ENCODE results near the gene OR2T11.
"Not testable (repeated sequence)": the region's sequence is repeated elsewhere in the genome, so short reads cannot be mapped to it uniquely, and the experiment has no call there.

OR2T11 gene

GRCh38 chr1:248622570-248623001, 12.3 kb downstream of the OR2T11 start:
- no peak for DNase-seq (ENCODE audit: low read depth)
- H3K4me3 ChIP-seq (ENCODE audit: low read depth, low read length) = no peak overlapping the region

- DNase-seq (ENCODE audit: low read depth) = no peak
- no peak overlapping the region for H3K4me3 ChIP-seq (ENCODE audit: low read depth, low read length)
Observed at GRCh38 chr1:248621770-248622169, 13.1 kb downstream of the OR2T11 start.

GRCh38 chr1:248618878-248619277, 16.0 kb downstream of the OR2T11 start:
- DNase-seq (ENCODE audit: low read depth) = no peak
- H3K4me3 ChIP-seq (ENCODE audit: low read depth, low read length) = no peak overlapping the region

- H3K4me3 ChIP-seq (ENCODE audit: low read depth, low read length) = no peak overlapping the region
- DNase-seq (ENCODE audit: low read depth) = no peak
Observed at GRCh38 chr1:248618119-248618518, 16.8 kb downstream of the OR2T11 start.

GRCh38 chr1:248613742-248614141, 21.1 kb downstream of the OR2T11 start:
- no peak for DNase-seq (ENCODE audit: low read depth)
- H3K4me3 ChIP-seq (ENCODE audit: low read depth, low read length) = no peak overlapping the region

- H3K4me3 ChIP-seq (ENCODE audit: low read depth, low read length) = no peak overlapping the region
- DNase-seq (ENCODE audit: low read depth) = no peak
Observed at GRCh38 chr1:248611883-248612414, 22.9 kb downstream of the OR2T11 start.

GRCh38 chr1:248610301-248610700, 24.6 kb downstream of the OR2T11 start:
- DNase-seq (ENCODE audit: low read depth) = no peak
- H3K4me3 ChIP-seq (ENCODE audit: low read depth, low read length) = no peak overlapping the region

GRCh38 chr1:248599396-248599795, 35.5 kb downstream of the OR2T11 start:
- DNase-seq (ENCODE audit: low read depth) = no peak
- H3K4me3 ChIP-seq (ENCODE audit: low read depth, low read length) = no peak overlapping the region

- no peak within 1 kb of the TSS for H3K4me3 ChIP-seq (ENCODE audit: low read depth, low read length)
- DNase-seq (ENCODE audit: low read depth) = no peak
Observed at GRCh38 chr1:248597589-248597988, 37.3 kb downstream of the OR2T11 start, which contains the start of gene OR2T10. Gene OR2T10, minus strand, starts transcription at chr1:248597700. Its CDS starts 3,932 bp downstream, at chr1:248593768.

GRCh38 chr1:248596615-248597014, 38.3 kb downstream of the OR2T11 start:
- H3K4me3 ChIP-seq (ENCODE audit: low read depth, low read length) = no peak overlapping the region
- no peak for DNase-seq (ENCODE audit: low read depth)

- no peak for DNase-seq (ENCODE audit: low read depth)
- H3K4me3 ChIP-seq (ENCODE audit: low read depth, low read length) = no peak overlapping the region
Observed at GRCh38 chr1:248593226-248593625, 41.7 kb downstream of the OR2T11 start.

- no peak for DNase-seq (ENCODE audit: low read depth)
Observed at GRCh38 chr1:248592655-248593054, 42.2 kb downstream of the OR2T11 start.

GRCh38 chr1:248590055-248590454, 44.8 kb downstream of the OR2T11 start:
- DNase-seq (ENCODE audit: low read depth) = no peak
- no peak overlapping the region for H3K4me3 ChIP-seq (ENCODE audit: low read depth, low read length)

More at GRCh38 chr1:248592655-248593054, 42.2 kb downstream of the OR2T11 start:
- H3K4me3 ChIP-seq (ENCODE audit: low read depth, low read length) = no peak overlapping the region

GRCh38 chr1:248589334-248589733, 45.6 kb downstream of the OR2T11 start:
- no peak for DNase-seq (ENCODE audit: low read depth)
- H3K4me3 ChIP-seq (ENCODE audit: low read depth, low read length) = no peak overlapping the region

- DNase-seq (ENCODE audit: low read depth) = no peak
- H3K4me3 ChIP-seq (ENCODE audit: low read depth, low read length) = no peak overlapping the region
Observed at GRCh38 chr1:248585266-248585665, 49.6 kb downstream of the OR2T11 start.

- no peak overlapping the region for H3K4me3 ChIP-seq (ENCODE audit: low read depth, low read length)
- DNase-seq (ENCODE audit: low read depth) = no peak
Observed at GRCh38 chr1:248576260-248576980, 58.5 kb downstream of the OR2T11 start.

GRCh38 chr1:248574657-248575056, 60.2 kb downstream of the OR2T11 start, which contains the start of gene OR2T34:
Gene OR2T34, minus strand, starts transcription at chr1:248574757. Its CDS starts 0 bp downstream, at chr1:248574757.
- DNase-seq (ENCODE audit: low read depth); H3K4me3 ChIP-seq (ENCODE audit: low read depth, low read length): not testable (repeated sequence)

- not testable (repeated sequence) for DNase-seq (ENCODE audit: low read depth); H3K4me3 ChIP-seq (ENCODE audit: low read depth, low read length)
Observed at GRCh38 chr1:248573856-248574255, 61.0 kb downstream of the OR2T11 start.
